Stomach (tissue), 4 donors: ENCODE measurements around the gene ATRX.

ENCODE experiments used
- EP300 ChIP-seq: sonication (generic); formaldehyde crosslinking; IDR thresholded peaks from one replicate; pipeline ENCODE4 v1.6.1; 2017; ENCODE audit warnings: antibody characterized with exemption
- POLR2A ChIP-seq, 4 donors: fragments of 450-650 bp; IDR thresholded peaks; one replicate each; pipeline ENCODE4 v1.6.1; 2016; ENCODE audit warnings: antibody characterized with exemption in 4 of 4, control low read depth in 2 of 4, mild to moderate bottlenecking in 1 of 4, moderate library complexity in 1 of 4
- POLR2AphosphoS5 ChIP-seq, 3 donors: sonication (generic); formaldehyde crosslinking; IDR thresholded peaks; one replicate each; pipeline ENCODE4 v1.6.1; 2016; ENCODE audit warnings: antibody characterized with exemption in 3 of 3
- TF ChIP-seq, protein P1 (sequence below), 7 experiments: fragments of 450-650 bp in 4 of 7; fragments of 200-600 bp in 3 of 7; sonication (generic) in 3 of 7; IDR thresholded peaks; one replicate each; pipeline ENCODE4 v1.5.1; 2016 to 2019; ENCODE audit warnings: antibody characterized with exemption in 7 of 7, control low read depth in 2 of 7, mild to moderate bottlenecking in 1 of 7

- TF ChIP-seq POLR2A (IDR thresholded peaks at IDR 0.05) (no peak), POLR2AphosphoS5 (IDR thresholded peaks at IDR 0.05) (no peak), EP300 (no peak)
- TF ChIP-seq, protein P1, sequence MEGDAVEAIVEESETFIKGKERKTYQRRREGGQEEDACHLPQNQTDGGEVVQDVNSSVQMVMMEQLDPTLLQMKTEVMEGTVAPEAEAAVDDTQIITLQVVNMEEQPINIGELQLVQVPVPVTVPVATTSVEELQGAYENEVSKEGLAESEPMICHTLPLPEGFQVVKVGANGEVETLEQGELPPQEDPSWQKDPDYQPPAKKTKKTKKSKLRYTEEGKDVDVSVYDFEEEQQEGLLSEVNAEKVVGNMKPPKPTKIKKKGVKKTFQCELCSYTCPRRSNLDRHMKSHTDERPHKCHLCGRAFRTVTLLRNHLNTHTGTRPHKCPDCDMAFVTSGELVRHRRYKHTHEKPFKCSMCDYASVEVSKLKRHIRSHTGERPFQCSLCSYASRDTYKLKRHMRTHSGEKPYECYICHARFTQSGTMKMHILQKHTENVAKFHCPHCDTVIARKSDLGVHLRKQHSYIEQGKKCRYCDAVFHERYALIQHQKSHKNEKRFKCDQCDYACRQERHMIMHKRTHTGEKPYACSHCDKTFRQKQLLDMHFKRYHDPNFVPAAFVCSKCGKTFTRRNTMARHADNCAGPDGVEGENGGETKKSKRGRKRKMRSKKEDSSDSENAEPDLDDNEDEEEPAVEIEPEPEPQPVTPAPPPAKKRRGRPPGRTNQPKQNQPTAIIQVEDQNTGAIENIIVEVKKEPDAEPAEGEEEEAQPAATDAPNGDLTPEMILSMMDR (IDR thresholded peaks at IDR 0.05) = no peak
Measured at GRCh38 chrX:77638397-77638796, 147.6 kb downstream of the ATRX start.
